ENCODE data around the gene COL10A1.

COL10A1 gene

DNA sequence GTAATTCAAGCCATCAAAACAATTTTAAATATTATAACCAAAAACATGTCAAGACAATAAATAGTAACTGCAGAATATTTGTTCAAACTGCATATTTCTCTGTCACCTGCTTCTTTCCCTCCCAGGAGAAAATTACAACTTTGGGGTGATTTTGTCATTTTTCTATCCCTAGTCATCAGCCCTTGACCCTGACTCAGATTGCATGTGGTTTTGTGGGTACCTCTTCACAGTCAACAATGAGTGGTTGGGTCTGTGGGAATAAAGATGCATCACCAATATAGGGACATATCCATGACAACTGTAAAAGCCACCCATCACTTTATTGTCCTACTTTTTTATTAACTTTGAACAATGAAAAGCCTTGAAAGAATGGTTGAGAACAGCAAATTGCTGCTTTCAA is 7.3 kb downstream of the COL10A1 start:
- no peak for DNase-seq

GRCh38 chr6:116115781-116116180 is 10.2 kb downstream of the COL10A1 start:
- no peak for DNase-seq

GRCh38 chr6:116113386-116113785 is 12.5 kb downstream of the COL10A1 start:
- DNase-seq = no peak

- DNase-seq = peak in 1 of 2 donors; percentile 22
These were observed 14.1 kb downstream of the COL10A1 start for GRCh38 chr6:116111552-116112528.

GRCh38 chr6:116108836-116109235 is 17.1 kb downstream of the COL10A1 start:
- DNase-seq = no peak

DNA sequence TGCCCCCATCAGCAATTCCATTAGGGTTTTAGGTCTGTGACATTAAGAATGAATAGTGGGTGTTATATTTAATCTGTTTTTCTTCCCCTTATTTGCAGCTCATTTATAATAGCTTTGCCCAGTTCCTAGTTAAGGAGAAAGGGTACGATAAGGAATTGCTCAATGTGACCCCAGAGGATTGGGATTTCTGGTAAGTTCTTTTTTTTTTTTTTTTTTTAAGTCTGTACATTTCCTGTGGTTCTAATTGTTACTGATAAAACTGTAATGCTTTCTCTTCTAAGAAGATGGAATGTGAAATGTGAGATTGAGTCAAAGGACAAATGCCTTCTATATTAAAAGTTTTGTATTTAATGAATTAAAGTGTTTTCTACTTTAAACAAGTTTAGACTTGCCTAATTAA is 19.8 kb downstream of the COL10A1 start:
- DNase-seq = no peak

DNA sequence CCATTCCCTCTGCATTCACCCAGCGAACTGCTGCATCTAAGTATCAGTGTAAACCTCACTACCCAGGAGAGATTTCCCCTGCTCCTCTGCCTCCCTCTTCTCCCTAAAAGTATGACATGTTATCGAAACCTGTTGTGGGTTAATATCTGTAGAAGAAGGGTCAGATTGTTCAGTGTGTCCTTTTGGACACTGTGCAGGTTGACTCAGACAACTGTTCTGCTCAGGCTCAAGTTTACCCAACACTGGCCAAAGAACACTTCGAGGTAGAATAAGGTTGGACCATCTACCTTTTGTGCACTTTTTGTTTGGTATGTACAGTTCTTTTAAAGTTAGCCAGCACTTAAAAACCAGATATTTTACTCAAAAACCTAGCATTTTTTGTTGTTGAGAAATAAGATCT is 20.7 kb downstream of the COL10A1 start:
- DNase-seq = no peak

DNA sequence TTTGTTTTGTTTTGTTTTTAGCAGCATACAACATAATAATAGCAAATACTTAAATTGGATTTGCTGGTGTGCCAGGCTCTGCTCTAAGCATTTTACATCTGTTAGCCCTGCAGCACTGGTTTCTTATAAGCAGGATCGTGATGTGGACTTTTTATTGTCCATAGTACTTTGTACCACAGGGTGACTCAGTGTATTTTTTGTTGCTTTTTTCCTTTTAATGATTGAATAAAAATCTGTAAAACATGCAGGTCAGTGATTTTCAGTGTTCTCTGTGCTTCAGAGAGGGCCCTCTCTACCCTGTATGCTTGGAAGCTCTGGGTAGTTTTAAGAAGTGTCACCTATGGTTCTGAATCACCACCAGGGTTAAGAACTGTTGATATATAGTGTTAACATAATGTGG is 21.3 kb downstream of the COL10A1 start:
- DNase-seq = no peak

- DNase-seq = no peak
These were observed 23.1 kb downstream of the COL10A1 start for GRCh38 chr6:116102873-116103272.

DNA sequence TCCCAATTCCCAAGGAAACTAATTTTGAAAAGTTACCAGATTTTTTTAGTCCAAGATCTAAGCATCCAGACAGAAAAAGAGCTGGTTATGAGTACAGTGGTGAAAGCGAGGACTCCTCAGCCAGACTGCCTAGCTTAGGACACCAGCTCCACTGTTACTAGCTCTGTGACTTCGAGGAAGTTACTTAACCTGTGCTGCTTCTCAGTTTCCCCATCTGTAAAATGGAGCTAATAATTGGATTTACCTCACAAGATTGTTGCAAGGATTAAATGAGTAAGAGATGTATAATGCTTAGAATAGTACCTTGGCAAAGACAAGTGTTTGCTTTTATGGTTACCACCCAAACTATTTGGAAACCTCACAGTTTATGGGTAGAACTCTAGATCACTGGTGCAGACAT is 24.1 kb downstream of the COL10A1 start:
- DNase-seq = no peak

DNA sequence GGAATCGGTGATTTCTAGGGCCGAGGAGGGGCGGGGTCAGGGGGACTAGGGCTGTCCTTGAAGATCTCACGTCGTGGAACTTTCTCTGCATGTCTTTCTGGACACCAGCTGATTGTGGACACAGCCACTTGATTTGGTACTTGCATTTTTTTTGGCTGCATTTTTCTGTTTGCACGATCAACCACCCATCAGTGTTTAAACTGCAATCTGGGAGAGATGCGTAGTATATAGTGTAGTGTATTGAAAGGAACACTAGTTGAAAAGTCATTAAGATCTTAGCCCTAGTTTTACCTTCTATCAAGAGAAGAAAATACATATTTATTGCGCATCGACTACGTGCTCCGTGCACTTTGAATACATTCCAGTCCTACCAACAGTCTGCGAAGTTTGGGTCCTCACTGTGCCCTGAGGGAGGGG is 24.6 kb downstream of the COL10A1 start:
- DNase-seq = no peak

GRCh38 chr6:116100419-116101301 is 25.3 kb downstream of the COL10A1 start, which contains the start of gene NT5DC1:
TSS of gene NT5DC1 (plus strand) at chr6:116100853. CDS start at chr6:116100931, 78 bp downstream.
- peak; percentile 79 to 83 for DNase-seq

DNA sequence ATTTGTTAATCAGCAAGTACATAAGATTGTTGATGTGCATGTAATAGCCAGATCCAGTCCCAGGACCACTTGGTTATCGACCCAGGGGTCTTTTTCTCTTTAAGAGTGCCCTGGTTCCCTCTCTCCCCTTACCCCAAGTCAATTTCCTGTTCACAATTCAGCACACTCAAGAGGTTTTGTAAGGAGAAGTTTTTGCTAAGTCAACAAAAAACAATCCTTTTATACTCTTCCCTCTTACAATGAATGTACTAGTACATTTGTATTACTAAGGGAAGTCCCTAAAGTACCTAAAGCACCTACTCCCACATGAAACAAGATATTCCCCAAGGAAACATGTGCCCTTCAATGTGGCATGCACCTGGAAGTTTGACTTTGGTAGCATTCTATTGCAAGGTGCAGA is 26.9 kb downstream of the COL10A1 start:
- no peak for DNase-seq

- peak in 1 of 2 donors; percentile 38 for DNase-seq
These were observed 28.7 kb downstream of the COL10A1 start for GRCh38 chr6:116096979-116097816.

- peak in 1 of 2 donors; percentile 11 for DNase-seq
These were observed 29.7 kb downstream of the COL10A1 start for GRCh38 chr6:116096048-116096759.

DNA sequence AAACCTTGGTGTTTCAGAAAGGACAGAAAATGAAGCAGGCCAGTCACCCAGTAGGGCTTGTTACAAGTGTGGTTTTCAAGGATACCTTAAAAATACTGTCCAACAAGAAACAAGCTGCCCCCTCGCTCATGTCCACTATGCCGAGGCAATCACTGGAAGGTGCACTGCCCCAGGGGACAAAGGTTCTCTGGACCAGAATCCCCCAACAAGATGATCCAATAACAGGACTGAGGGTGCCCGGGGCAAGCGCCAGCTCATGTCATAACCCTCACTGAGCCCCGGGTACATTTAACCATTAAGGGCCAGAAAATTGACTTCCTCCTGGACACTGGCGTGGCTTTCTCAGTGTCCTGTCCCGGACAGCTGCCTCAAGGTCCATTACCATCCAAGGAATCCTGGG is 31.9 kb downstream of the COL10A1 start:
- no peak for DNase-seq

DNA sequence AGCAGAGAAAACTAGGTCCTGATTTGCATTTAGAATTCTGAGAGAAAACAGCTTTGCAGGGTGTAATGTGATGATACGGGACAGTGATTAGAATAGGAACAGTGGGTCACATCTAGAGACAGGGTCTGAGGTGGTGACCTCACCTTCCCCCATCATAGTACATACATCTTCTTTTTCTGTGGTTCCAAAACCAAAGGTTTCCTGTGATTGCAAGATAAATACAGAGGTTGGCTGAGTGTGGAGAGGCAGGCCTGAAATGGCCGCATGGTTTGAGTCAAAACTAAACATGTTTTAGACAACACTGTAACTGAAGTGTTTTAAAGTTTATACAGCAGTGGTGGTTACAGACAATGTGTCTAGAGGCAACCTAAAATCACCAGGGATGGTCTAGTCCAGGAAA is 35.7 kb downstream of the COL10A1 start:
- no peak for DNase-seq

DNA sequence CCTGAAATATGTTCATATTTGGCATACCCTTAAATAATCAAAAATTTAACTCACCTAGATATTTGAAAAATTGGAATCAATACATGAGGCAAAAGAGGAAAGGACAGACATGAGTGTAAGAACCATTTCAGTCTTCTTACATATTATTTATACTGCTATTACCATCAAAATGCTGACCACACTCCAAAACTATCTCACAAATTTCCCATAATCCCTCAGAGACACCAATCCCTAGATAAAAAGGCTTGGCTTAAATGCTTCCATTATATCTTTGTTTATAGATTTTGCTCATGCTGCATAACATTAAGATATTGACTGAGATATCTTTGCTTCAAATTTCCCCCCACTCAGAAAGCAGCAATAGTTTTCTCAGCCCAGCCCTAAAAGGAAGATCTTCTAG is 37.0 kb downstream of the COL10A1 start:
- no peak for DNase-seq

GRCh38 chr6:116087437-116088027 is 38.4 kb downstream of the COL10A1 start:
- no peak for DNase-seq

DNA sequence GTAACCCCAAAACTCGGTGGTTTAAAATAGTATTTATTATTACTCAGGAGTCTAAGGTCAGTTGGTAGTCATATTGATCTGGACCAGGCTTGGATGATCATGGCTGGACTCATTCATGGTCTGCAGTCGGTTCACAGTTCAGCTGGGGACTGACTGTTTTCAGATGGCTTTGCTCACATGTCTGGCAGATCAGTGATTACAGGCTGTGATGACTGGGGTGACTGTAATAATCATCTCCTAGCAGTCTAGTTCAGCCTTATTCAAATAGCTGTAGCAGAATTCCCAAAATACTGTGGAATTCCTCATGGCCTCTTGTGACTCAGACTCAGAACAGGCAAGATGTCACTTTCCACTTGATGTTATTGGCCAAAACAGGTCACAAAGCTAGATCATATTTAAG is 41.6 kb downstream of the COL10A1 start:
- no peak for DNase-seq

- DNase-seq = no peak
These were observed 42.9 kb downstream of the COL10A1 start for GRCh38 chr6:116083052-116083451.
